ENCODE data around the gene SIAH1.
"Not testable (repeated sequence)": the region's sequence is repeated elsewhere in the genome, so short reads cannot be mapped to it uniquely, and the experiment has no call there.

SIAH1 gene

GRCh38 chr16:48385253-48386150 lies at the start of gene SIAH1:
Gene SIAH1, minus strand, starts transcription at chr16:48385413. Its CDS starts 22,985 bp downstream, at chr16:48362428.
- FAIRE-seq: no peak

- FAIRE-seq: no peak
These were observed 49.6 kb upstream of the SIAH1 start for GRCh38 chr16:48434653-48435317.

GRCh38 chr16:48433850-48434530 lies 48.8 kb upstream of the SIAH1 start:
- FAIRE-seq: no peak

- FAIRE-seq: no peak
These were observed 48.1 kb upstream of the SIAH1 start for GRCh38 chr16:48433116-48433849.

- FAIRE-seq: no peak
These were observed 46.9 kb upstream of the SIAH1 start for GRCh38 chr16:48432136-48432535.

- FAIRE-seq: no peak
These were observed 45.7 kb upstream of the SIAH1 start for GRCh38 chr16:48430890-48431289.

- no peak for FAIRE-seq
These were observed 41.3 kb upstream of the SIAH1 start for GRCh38 chr16:48426244-48427141.

- FAIRE-seq: no peak
These were observed 37.3 kb upstream of the SIAH1 start for GRCh38 chr16:48422537-48422936.

GRCh38 chr16:48421741-48422140 lies 36.5 kb upstream of the SIAH1 start:
- no peak for FAIRE-seq

GRCh38 chr16:48420437-48420836 lies 35.2 kb upstream of the SIAH1 start:
- FAIRE-seq: no peak

GRCh38 chr16:48416617-48417016 lies 31.4 kb upstream of the SIAH1 start:
- FAIRE-seq: not testable (repeated sequence)

- no peak for FAIRE-seq
These were observed 28.1 kb upstream of the SIAH1 start for GRCh38 chr16:48413272-48413671.

- FAIRE-seq: no peak
These were observed 24.8 kb upstream of the SIAH1 start for GRCh38 chr16:48409839-48410632.

GRCh38 chr16:48408688-48409087 lies 23.5 kb upstream of the SIAH1 start:
- FAIRE-seq: no peak

- no peak for FAIRE-seq
These were observed 20.7 kb upstream of the SIAH1 start for GRCh38 chr16:48405907-48406306.

GRCh38 chr16:48405153-48405552 lies 19.9 kb upstream of the SIAH1 start:
- no peak for FAIRE-seq

- FAIRE-seq: not testable (repeated sequence)
These were observed 17.3 kb upstream of the SIAH1 start for GRCh38 chr16:48402547-48402946.

- FAIRE-seq: no peak
These were observed 10.2 kb upstream of the SIAH1 start for GRCh38 chr16:48395375-48395774.

- FAIRE-seq: no peak
These were observed 9.1 kb upstream of the SIAH1 start for GRCh38 chr16:48394355-48394703.

- FAIRE-seq: no peak
These were observed 8.5 kb upstream of the SIAH1 start for GRCh38 chr16:48393485-48394354.
